Motor neuron (in vitro differentiated cells): ENCODE measurements around the gene OR14I1. TPM values are rescaled to one million over a fixed set of nuclear protein-coding genes. Genes with fewer than 3 reads are reported as not detected.
A peak's percentile ranks its signal among the peaks of the same experiment; 100 is the strongest.

Experiments
- ATAC-seq, 8 experiments: fragments of 200-7000 bp; cut with Tn5 transposase; replicated peaks in 6 of 8; 2 replicates each; pipeline ENCODE4 v1.8.0; 2021; ENCODE audit warnings: mild to moderate bottlenecking in 8 of 8, moderate library complexity in 8 of 8
- H3K27ac ChIP-seq, 2 donors: fragments of 250-450 bp; sonication (Bioruptor Pico); 2 replicates each; pipeline ENCODE4 v1.9.0; 2021; ENCODE audit warnings: antibody characterized with exemption in 2 of 2, mild to moderate bottlenecking in 2 of 2, moderate library complexity in 1 of 2
- H3K4me1 ChIP-seq, 2 donors: fragments of 250-450 bp; sonication (Bioruptor Pico); replicated peaks in 1 of 2; 2 replicates each; pipeline ENCODE4 v1.6.1; 2021; ENCODE audit warnings: antibody characterized with exemption in 2 of 2, mild to moderate bottlenecking in 2 of 2, moderate library complexity in 1 of 2
- H3K4me3 ChIP-seq, 5 donors: fragments of 250-450 bp; sonication (Bioruptor Pico); 2 replicates each; pipeline ENCODE4 v1.9.0; 2021; ENCODE audit warnings: antibody characterized with exemption in 5 of 5, mild to moderate bottlenecking in 5 of 5, moderate library complexity in 4 of 5
- WGBS, 10 experiments: fragments of 450-650 bp; shearing (Covaris generic); methylation state at CpG; one replicate each; pipeline ENCODE4 v1.0.0; 2022; 5-methylcytosine and 5-hydroxymethylcytosine counted together
- in situ Hi-C, 9 experiments: fragments of 400-800 bp; cut with MboI; loops; one replicate each; pipeline ENCODE4 v1.15.0; 2021; ENCODE audit warnings: low sequenced_read_pairs in 9 of 9, low pct_unique_long_range_greater_than_20kb in 2 of 9; ENCODE audit not compliant: unreplicated experiment in 9 of 9
- total RNA-seq, 8 experiments: library from RNA; unstranded; fragments of 300-600 nt; gene quantifications; 2 replicates each; pipeline versions ENCODE4 v1.2.3 to v1.2.4, GENCODE V29; 2022

The OR14I1 gene
- under 1 TPM in 1 of 8 experiments, not detected in 7; 0.43 TPM for total RNA-seq

DNA sequence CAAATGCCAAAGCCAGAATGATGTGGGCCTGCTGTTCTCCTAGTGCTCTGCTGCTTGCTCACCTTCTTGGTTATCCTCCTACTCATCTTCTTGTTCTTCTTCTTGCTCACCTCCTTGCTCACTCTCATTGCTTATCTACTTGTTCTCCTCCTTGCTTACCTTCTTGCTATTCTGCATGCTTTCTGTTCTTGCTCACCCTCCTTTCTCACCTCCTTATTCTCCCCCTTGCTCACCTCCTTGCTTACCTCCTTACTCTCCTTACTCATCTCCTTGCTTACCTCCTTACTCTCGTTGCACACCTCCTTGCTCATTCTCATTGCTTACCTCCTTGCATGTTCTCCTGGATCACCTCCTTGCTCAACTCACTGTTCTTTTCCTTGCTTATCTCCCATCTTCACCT, at the start of gene OR14I1:
Gene OR14I1, minus strand, starts transcription at position 53 of the 400 bp plus-strand sequence.
- ATAC-seq: no peak
- Histone ChIP-seq H3K4me1 (no peaks in the 10 kb centered on the region), H3K4me3 (no peak within 1 kb of the TSS), H3K27ac (no peak within 1 kb of the TSS)
- 0 to 38% (median 20%) methylated on average over 1 of the region's 1 CpG for WGBS, 10 experiments
- in situ Hi-C loops: no loop called here

DNA sequence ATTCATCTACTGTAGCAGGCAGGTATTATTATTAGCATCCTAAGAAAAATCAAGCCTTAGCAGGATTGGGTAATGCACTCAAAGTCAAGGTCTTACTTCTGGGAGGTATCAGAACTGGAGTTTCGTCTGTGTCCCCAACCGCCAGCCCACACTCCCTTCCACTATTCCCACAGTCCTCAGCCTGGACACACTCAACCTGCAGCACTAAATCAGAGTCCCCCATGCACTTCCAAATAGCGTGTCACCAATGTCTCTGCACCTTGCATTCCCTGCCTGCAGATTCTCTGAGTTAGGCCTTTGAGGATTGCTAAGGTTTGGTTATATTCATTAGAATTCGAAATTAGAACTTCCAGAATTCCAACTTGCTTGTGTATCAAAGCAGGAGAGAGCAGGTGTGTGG, 49.1 kb upstream of the OR14I1 start:
- H3K27ac ChIP-seq: no peak overlapping the region
- no peak for ATAC-seq
- WGBS, 10 experiments: 0 to 83% (median 62%) methylated on average over 1 to 4 of the region's 4 CpGs; no CpG with 5 or more reads in 2 of the 10 experiments
- in situ Hi-C loops: no loop called here
- no peaks in the 10 kb centered on the region for H3K4me1 ChIP-seq
- H3K4me3 ChIP-seq: no peak overlapping the region

DNA sequence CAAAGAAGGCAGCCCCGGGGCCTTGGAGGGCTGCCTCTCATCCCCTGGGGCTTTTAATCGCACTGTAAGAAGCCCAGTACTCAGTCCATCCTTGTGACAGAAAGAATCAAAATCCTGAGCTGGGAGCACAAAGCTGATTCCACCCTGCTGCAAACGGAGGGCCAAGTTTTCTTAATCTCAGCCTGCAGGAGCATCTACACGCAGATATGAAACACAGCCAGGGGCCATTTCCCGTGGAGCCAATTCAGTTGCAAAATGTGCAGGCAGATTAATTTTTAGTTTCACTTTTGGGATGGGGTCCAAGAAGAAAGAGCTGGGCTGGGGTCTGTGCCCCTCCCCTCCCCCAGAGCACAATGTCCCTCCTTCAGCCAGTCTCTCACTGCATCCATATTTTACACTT, 48.6 kb upstream of the OR14I1 start:
- WGBS, 10 experiments: 30 to 83% (median 58%) methylated on average over 2 to 5 of the region's 5 CpGs; no CpG with 5 or more reads in 4 of the 10 experiments
- Histone ChIP-seq H3K4me3 (no peak overlapping the region), H3K4me1 (no peaks in the 10 kb centered on the region), H3K27ac (no peak overlapping the region)
- no peak for ATAC-seq
- in situ Hi-C loops: no loop called here

DNA sequence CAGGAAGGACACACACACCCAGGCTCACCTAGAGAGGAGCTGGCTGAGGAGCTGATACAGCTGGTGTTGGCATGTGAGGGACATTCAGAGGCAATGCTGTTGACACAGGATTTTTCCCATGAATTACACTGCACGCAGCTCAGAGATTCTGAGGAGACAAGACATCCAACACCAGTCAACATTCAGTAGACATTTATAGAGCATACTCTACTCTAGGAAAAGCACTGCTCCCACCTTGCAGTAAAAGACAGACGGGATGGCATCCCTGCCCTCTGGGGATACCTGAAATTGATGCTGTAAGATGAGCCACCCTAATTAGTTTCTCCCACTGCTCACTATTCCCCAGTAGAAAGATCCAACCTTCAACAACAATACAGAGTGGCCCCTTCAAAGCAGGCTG, 47.9 kb upstream of the OR14I1 start:
- peak in 1 of 8 experiments; percentile 37 for ATAC-seq
- in situ Hi-C loops: no loop called here
- whole genome bisulfite sequencing, 10 experiments: 0 to 83% (median 45%) methylated on average over 1 to 2 of the region's 2 CpGs; no CpG with 5 or more reads in 2 of the 10 experiments
- Histone ChIP-seq H3K4me1 (no peaks in the 10 kb centered on the region), H3K27ac (no peak overlapping the region), H3K4me3 (no peak overlapping the region)

DNA sequence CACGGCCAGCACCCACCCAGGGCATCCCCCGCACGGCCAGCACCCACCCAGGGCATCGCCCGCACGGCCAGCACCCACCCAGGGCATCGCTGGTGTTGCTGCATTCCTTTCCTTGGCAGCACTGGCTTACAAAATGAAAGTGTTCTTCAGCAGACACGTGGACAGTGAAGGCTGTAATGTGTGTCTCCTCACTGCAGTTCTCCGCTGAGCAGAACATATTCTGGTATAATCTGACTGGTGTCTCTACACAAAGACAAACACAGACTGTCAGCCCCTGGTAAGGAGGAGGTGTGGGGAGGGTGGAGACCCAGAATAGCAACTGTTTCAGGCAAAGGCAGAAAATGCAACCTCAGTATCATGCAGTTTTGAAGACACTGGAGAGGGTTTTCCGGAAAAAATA, 45.6 kb upstream of the OR14I1 start:
- in situ Hi-C loops: no loop called here
- Histone ChIP-seq H3K4me1 (no peaks in the 10 kb centered on the region), H3K4me3 (no peak overlapping the region), H3K27ac (no peak overlapping the region)
- ATAC-seq: no peak
- 33 to 100% (median 91%) methylated on average over 1 to 3 of the region's 10 CpGs; no CpG with 5 or more reads in 5 of the 10 experiments for WGBS, 10 experiments

DNA sequence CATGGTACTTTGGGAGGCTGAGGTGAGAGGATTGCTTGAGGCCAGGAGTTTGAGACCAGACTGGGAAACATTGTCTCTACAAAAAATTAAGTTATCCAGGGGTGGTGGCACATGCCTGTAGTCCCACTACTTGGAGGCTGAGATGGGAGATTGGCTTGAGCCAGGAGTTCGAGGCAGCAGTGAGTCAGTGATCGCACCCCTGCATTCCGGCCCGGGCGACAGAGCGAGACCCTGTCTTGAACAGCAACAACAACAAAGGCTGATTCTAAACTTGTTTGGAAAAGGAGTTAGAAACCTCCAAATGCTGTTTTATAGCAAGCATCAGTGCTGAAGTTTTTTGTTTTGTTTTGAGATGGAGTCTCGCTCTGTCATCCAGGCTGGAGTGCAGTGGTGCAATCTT, 38.3 kb upstream of the OR14I1 start:
- Histone ChIP-seq H3K4me1 (no peaks in the 10 kb centered on the region), H3K4me3 (no peak overlapping the region), H3K27ac (no peak overlapping the region)
- WGBS, 10 experiments: 66 to 80% (median 77%) methylated on average over 5 to 7 of the region's 7 CpGs; no CpG with 5 or more reads in 5 of the 10 experiments
- ATAC-seq: no peak
- in situ Hi-C loops: no loop called here

DNA sequence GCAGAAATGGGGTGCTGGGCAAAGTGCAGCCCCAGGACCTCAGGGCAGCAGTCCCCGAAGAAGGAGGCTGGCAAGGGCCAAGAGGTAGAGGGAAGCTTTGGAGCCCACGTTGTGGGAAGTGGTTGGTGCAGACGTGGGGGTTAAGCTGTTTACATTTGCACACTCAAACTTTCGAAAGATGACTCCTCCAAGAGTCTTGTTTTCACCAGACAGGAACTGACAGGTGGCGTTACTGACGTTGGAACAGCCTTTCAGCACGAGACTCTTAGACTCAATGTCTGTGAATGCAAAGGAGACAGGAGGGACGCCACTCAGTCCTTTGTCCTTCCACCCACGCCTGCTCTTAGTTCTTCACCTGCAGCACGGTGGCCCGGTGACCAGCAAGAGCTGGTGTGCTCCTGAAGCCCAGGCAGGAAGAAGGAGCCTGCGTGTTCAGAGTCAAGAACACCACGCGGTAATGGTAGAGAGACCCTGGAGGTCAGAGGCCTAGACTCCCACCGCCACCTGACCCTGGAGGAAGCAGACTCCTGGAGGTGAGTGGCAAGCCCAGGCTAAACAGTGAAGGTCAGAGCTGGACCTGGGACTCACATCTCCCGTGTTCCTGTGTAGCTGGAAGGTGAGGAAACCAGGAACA, 37.1 kb upstream of the OR14I1 start:
- no peaks in the 10 kb centered on the region for H3K4me1 ChIP-seq
- in situ Hi-C loops: no loop called here
- ATAC-seq: no peak
- 0 to 50% (median 42%) methylated on average over 1 to 11 of the region's 16 CpGs; no CpG with 5 or more reads in 3 of the 10 experiments for WGBS, 10 experiments
- H3K27ac ChIP-seq: no peak overlapping the region
- H3K4me3 ChIP-seq: no peak overlapping the region

DNA sequence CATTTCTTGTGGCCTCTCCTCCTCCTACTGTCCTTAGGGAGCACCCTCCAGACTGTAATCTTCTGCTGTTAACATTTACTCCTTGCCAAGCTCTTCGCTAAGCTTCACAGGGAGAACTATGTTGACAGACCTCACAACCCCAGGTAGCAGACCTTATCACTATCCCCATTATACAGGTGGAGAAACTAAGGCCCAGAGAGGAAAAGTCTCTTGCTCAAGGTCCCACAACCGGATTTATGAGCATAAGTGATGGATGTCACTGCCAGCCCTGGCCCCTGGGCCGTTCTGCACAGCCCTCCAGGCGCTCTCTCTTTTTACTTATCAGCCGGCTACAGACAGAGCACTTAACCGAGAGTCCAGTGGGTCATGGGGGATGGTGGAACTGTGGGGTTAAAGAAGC, 34.9 kb upstream of the OR14I1 start:
- WGBS, 10 experiments: 13 to 60% (median 38%) methylated on average over 2 to 6 of the region's 6 CpGs; no CpG with 5 or more reads in 1 of the 10 experiments
- ATAC-seq: no peak
- Histone ChIP-seq H3K27ac (no peak overlapping the region), H3K4me3 (no peak overlapping the region), H3K4me1 (no peaks in the 10 kb centered on the region)
- in situ Hi-C loops: no loop called here

DNA sequence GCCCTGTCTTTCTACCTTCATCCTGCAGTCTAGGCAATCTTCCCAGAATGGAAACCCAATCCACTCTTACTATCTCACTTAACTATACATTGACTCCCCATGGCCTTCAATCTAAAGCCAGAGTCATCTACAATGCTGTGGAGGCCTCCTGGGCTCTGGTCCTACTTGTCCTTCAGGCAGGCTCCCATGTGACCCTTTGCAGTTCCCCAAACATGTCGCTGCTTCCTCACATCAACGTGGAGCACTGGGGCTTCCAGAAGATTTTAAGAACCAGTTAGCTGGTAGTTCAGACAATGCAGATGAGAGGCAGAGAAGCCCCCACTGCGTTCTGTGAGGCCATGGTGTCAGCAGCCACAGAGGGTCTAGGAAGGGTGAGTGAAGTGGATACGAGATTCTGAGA, 34.4 kb upstream of the OR14I1 start:
- WGBS, 10 experiments: 0 to 52% (median 20%) methylated on average over 1 to 4 of the region's 4 CpGs; no CpG with 5 or more reads in 1 of the 10 experiments
- no peak for ATAC-seq
- in situ Hi-C loops: no loop called here
- no peak overlapping the region for H3K27ac ChIP-seq
- no peaks in the 10 kb centered on the region for H3K4me1 ChIP-seq
- H3K4me3 ChIP-seq: no peak overlapping the region

DNA sequence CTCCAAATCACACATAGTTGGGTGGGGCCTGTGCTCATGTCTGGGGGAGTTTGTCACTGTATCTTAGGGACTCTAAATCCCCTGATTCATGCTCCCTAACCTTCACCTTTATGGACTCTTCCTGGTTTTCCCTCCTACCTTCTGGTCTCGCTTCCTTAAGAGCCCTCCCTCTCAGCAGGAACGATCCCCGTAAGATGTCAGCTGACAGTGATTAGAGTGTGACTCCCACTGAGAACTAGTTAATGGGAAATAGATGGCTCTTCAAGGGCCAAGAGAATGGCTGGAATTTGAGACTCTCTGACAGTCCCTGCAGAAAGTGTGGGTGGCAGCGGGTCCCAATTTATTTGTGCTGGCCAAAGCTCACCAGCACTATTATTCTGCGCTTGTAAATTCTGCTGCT, 31.0 kb upstream of the OR14I1 start:
- in situ Hi-C loops: no loop called here
- Histone ChIP-seq H3K4me1 (no peaks in the 10 kb centered on the region), H3K27ac (no peak overlapping the region), H3K4me3 (no peak overlapping the region)
- no peak for ATAC-seq
- WGBS, 10 experiments: 25 to 65% (median 52%) methylated on average over 1 to 5 of the region's 5 CpGs; no CpG with 5 or more reads in 2 of the 10 experiments

DNA sequence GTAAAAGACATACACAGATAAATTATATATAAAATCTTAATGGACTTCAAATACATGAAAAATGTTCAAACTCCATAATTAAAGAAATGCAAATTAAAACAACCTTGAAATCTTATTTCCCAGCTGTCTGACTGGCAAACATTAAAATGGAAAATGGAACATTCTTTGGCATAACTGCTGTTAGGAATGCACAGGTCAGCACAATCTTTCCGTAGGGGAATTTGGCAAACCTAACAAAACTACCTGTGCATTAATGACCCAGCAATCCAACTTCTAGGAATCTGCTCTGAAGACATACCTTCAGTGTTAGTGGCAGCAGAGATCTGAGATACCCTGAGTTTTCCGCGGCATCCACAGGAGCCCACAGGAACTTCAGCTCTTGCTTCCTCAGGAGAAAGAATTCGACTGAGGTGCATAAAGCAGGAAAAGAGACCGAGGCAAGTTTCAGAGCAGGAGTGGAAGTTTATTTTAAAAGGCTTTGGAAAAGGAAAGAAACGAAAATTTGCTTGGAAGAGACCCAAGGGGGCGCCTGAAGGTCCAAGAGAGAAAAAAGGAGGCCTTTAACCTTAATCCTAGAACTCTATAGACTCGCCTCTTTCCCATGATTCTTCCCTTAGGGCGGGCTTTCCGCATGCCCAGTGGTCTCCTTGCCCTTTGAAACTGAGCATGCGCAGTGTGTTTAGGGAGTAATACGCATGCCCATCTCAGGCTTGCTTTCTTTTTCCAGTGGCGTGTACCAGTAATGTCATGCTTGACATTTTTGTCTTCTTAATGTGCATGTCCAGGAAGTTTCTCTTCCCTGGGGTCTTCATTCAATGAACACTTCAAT, 28.2 kb upstream of the OR14I1 start:
- in situ Hi-C loops: no loop called here
- H3K4me3 ChIP-seq: no peak overlapping the region
- 7 to 60% (median 44%) methylated on average over 5 to 13 of the region's 13 CpGs for WGBS, 10 experiments
- no peak for ATAC-seq
- no peaks in the 10 kb centered on the region for H3K4me1 ChIP-seq
- H3K27ac ChIP-seq: no peak overlapping the region

DNA sequence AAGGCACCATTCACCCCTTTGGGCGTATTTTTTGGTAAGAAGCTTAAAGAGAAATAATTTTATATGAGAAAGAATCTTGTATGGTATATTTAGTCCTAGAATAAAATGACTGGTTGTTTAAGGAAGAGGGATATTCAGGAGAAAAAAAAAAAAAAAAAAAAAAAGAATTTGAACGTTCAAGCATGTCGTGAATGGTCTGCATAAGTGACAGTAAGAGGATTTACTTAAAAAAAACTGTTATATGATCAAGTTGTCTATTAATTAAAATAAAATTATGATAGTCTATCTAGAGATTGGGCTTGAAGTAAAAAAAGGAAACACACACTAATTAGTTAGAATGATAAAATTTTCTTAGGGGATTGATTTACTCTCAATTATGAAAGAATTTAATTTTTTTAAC, 11.7 kb upstream of the OR14I1 start:
- H3K4me3 ChIP-seq: no peak overlapping the region
- 0 to 25% (median 9%) methylated on average over 1 to 3 of the region's 3 CpGs for WGBS, 10 experiments
- no peak for ATAC-seq
- in situ Hi-C loops: no loop called here
- no peaks in the 10 kb centered on the region for H3K4me1 ChIP-seq
- no peak overlapping the region for H3K27ac ChIP-seq

DNA sequence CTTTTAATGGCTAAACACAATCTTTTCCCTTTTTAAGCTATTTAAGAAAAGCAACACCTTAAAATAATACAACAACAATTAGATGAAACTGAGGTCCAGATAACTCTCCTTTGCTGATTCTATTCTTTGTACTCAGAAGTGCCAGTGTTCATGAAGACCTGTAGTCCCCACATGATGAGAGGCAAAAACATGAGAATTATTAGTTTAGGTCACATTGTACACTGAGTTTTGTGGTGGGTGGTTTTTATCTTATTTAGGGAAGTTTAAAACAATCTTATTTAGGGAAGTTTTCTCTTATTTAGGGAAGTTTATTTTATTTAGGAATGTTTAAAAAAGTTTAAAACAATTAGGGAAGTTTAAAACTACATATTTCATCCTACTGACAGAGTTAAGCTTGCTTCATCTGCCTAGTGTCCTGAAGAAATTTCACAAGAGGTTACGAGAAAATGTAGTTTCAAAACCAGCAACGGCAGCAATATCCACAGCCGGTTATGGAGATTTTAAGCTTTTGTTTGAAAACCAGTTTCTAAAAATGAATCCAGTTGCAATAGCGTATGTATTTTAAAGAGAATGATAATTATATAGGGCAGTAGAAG, 7.8 kb upstream of the OR14I1 start:
- H3K4me1 ChIP-seq: no peaks in the 10 kb centered on the region
- no peak for ATAC-seq
- WGBS, 10 experiments: 0 to 70% (median 60%) methylated on average over 2 to 4 of the region's 4 CpGs
- H3K27ac ChIP-seq: no peak overlapping the region
- in situ Hi-C loops: no loop called here
- no peak overlapping the region for H3K4me3 ChIP-seq
